ENCODE measurements around the gene ZNF581.

ZNF581 gene

GRCh38 chr19:55620410-55621204 lies 22.8 kb upstream of the ZNF581 start:
- Histone ChIP-seq H3K4me2 (ENCODE audit: low read length) (no peak overlapping the region), H3K9me3 (ENCODE audit: insufficient read depth, low read depth, low read length) (peaks cover 11% of the 10 kb centered on the region), H3K36me3 (ENCODE audit: control insufficient read depth in 1 of 2, insufficient read depth in 2 of 2, low read length in 2 of 2) (peaks cover 29 to 35% of the 10 kb centered on the region in 2 experiments), H3K27ac (ENCODE audit: low read depth, low read length) (no peak overlapping the region), H3K14ac (ENCODE audit: low read length) (no peak overlapping the region), H2AFZ (ENCODE audit: insufficient read depth, low read length, poor library complexity) (no peak overlapping the region), H3K27me3 (ENCODE audit: insufficient read depth, low read length) (no peaks in the 10 kb centered on the region), H2AK5ac (ENCODE audit: low read length) (no peak overlapping the region), H4K8ac (ENCODE audit: low read depth, low read length) (no peak overlapping the region), H3K4me3 (ENCODE audit: low read depth, low read length) (no peak overlapping the region), H2BK12ac (ENCODE audit: low read length) (no peak overlapping the region), H4K91ac (ENCODE audit: low read depth, low read length) (no peak overlapping the region), H3K23ac (ENCODE audit: low read length) (no peak overlapping the region), H2BK120ac (ENCODE audit: insufficient read depth, low read length, poor library complexity) (no peak overlapping the region), H3K79me2 (ENCODE audit: control insufficient read depth, insufficient read depth, low read length, poor library complexity) (peaks cover 5% of the 10 kb centered on the region), H3K4me1 (ENCODE audit: control insufficient read depth in 1 of 2, insufficient read depth in 2 of 2, low read length in 2 of 2) (peaks cover 3% of the 10 kb centered on the region in 2 experiments), H3K79me1 (ENCODE audit: low read length) (peaks cover 5% of the 10 kb centered on the region), H2BK5ac (ENCODE audit: low read depth, low read length, poor library complexity) (no peak overlapping the region), H4K12ac (ENCODE audit: low read depth, low read length) (no peak overlapping the region), H3K4ac (ENCODE audit: low read depth, low read length) (no peak overlapping the region), H3K18ac (ENCODE audit: low read length) (no peak overlapping the region), H3K9ac (ENCODE audit: low read length) (no peak overlapping the region)
- WGBS (ENCODE audit: extremely low coverage, insufficient coverage, insufficient read length) = no CpG with 5 or more reads among the region's 12 CpGs
- DNase-seq = no peak

GRCh38 chr19:55621205-55621672 lies 22.2 kb upstream of the ZNF581 start:
- Histone ChIP-seq H2BK120ac (ENCODE audit: insufficient read depth, low read length, poor library complexity) (no peak overlapping the region), H2BK12ac (ENCODE audit: low read length) (no peak overlapping the region), H2BK5ac (ENCODE audit: low read depth, low read length, poor library complexity) (no peak overlapping the region), H3K36me3 (ENCODE audit: control insufficient read depth in 1 of 2, insufficient read depth in 2 of 2, low read length in 2 of 2) (peaks cover 23 to 29% of the 10 kb centered on the region in 2 experiments), H2AK5ac (ENCODE audit: low read length) (no peak overlapping the region), H3K9ac (ENCODE audit: low read length) (no peak overlapping the region), H3K18ac (ENCODE audit: low read length) (no peak overlapping the region), H3K4me1 (ENCODE audit: control insufficient read depth in 1 of 2, insufficient read depth in 2 of 2, low read length in 2 of 2) (peaks cover 3% of the 10 kb centered on the region in 2 experiments), H3K4me3 (ENCODE audit: low read depth, low read length) (no peak overlapping the region), H3K27ac (ENCODE audit: low read depth, low read length) (no peak overlapping the region), H4K91ac (ENCODE audit: low read depth, low read length) (no peak overlapping the region), H3K27me3 (ENCODE audit: insufficient read depth, low read length) (no peaks in the 10 kb centered on the region), H3K79me1 (ENCODE audit: low read length) (peaks cover 5% of the 10 kb centered on the region), H3K23ac (ENCODE audit: low read length) (no peak overlapping the region), H3K14ac (ENCODE audit: low read length) (no peak overlapping the region), H4K12ac (ENCODE audit: low read depth, low read length) (no peak overlapping the region), H3K9me3 (ENCODE audit: insufficient read depth, low read depth, low read length) (peaks cover 9% of the 10 kb centered on the region), H4K8ac (ENCODE audit: low read depth, low read length) (no peak overlapping the region), H2AFZ (ENCODE audit: insufficient read depth, low read length, poor library complexity) (no peak overlapping the region), H3K79me2 (ENCODE audit: control insufficient read depth, insufficient read depth, low read length, poor library complexity) (peaks cover 5% of the 10 kb centered on the region), H3K4ac (ENCODE audit: low read depth, low read length) (no peak overlapping the region), H3K4me2 (ENCODE audit: low read length) (no peak overlapping the region)
- DNase-seq = no peak
- no CpG with 5 or more reads among the region's 9 CpGs for WGBS (ENCODE audit: extremely low coverage, insufficient coverage, insufficient read length)

GRCh38 chr19:55621673-55622231 lies 21.7 kb upstream of the ZNF581 start:
- H3K9ac ChIP-seq (ENCODE audit: low read length) = no peak overlapping the region
- DNase-seq = no peak
- no peaks in the 10 kb centered on the region for H3K27me3 ChIP-seq (ENCODE audit: insufficient read depth, low read length)
- no peak overlapping the region for H4K12ac ChIP-seq (ENCODE audit: low read depth, low read length)
- no peak overlapping the region for H3K27ac ChIP-seq (ENCODE audit: low read depth, low read length)
- H2BK120ac ChIP-seq (ENCODE audit: insufficient read depth, low read length, poor library complexity) = no peak overlapping the region
- H3K36me3 ChIP-seq (ENCODE audit: control insufficient read depth in 1 of 2, insufficient read depth in 2 of 2, low read length in 2 of 2) = peaks cover 18 to 24% of the 10 kb centered on the region in 2 experiments
- no CpG with 5 or more reads among the region's 55 CpGs for WGBS (ENCODE audit: extremely low coverage, insufficient coverage, insufficient read length)
- no peak overlapping the region for H3K14ac ChIP-seq (ENCODE audit: low read length)
- H3K4ac ChIP-seq (ENCODE audit: low read depth, low read length) = no peak overlapping the region
- no peak overlapping the region for H4K8ac ChIP-seq (ENCODE audit: low read depth, low read length)
- H2BK12ac ChIP-seq (ENCODE audit: low read length) = no peak overlapping the region
- peaks cover 5% of the 10 kb centered on the region for H3K79me2 ChIP-seq (ENCODE audit: control insufficient read depth, insufficient read depth, low read length, poor library complexity)
- H4K91ac ChIP-seq (ENCODE audit: low read depth, low read length) = no peak overlapping the region
- no peak overlapping the region for H2BK5ac ChIP-seq (ENCODE audit: low read depth, low read length, poor library complexity)
- no peak overlapping the region for H2AK5ac ChIP-seq (ENCODE audit: low read length)
- peaks cover 8% of the 10 kb centered on the region for H3K9me3 ChIP-seq (ENCODE audit: insufficient read depth, low read depth, low read length)
- H2AFZ ChIP-seq (ENCODE audit: insufficient read depth, low read length, poor library complexity) = no peak overlapping the region
- peaks cover 3% of the 10 kb centered on the region in 2 experiments for H3K4me1 ChIP-seq (ENCODE audit: control insufficient read depth in 1 of 2, insufficient read depth in 2 of 2, low read length in 2 of 2)
- no peak overlapping the region for H3K4me3 ChIP-seq (ENCODE audit: low read depth, low read length)
- H3K18ac ChIP-seq (ENCODE audit: low read length) = no peak overlapping the region
- H3K23ac ChIP-seq (ENCODE audit: low read length) = no peak overlapping the region
- H3K79me1 ChIP-seq (ENCODE audit: low read length) = peaks cover 5% of the 10 kb centered on the region
- H3K4me2 ChIP-seq (ENCODE audit: low read length) = no peak overlapping the region

GRCh38 chr19:55622242-55622969 lies 21.0 kb upstream of the ZNF581 start:
- WGBS (ENCODE audit: extremely low coverage, insufficient coverage, insufficient read length) = no CpG with 5 or more reads among the region's 40 CpGs
- DNase-seq = no peak
- H4K8ac ChIP-seq (ENCODE audit: low read depth, low read length) = no peak overlapping the region
- H3K4me3 ChIP-seq (ENCODE audit: low read depth, low read length) = no peak overlapping the region
- no peak overlapping the region for H4K91ac ChIP-seq (ENCODE audit: low read depth, low read length)
- H3K79me1 ChIP-seq (ENCODE audit: low read length) = peaks cover 5% of the 10 kb centered on the region
- H3K14ac ChIP-seq (ENCODE audit: low read length) = no peak overlapping the region
- peaks cover 12 to 19% of the 10 kb centered on the region in 2 experiments for H3K36me3 ChIP-seq (ENCODE audit: control insufficient read depth in 1 of 2, insufficient read depth in 2 of 2, low read length in 2 of 2)
- H3K27ac ChIP-seq (ENCODE audit: low read depth, low read length) = no peak overlapping the region
- no peak overlapping the region for H2AK5ac ChIP-seq (ENCODE audit: low read length)
- no peak overlapping the region for H3K9ac ChIP-seq (ENCODE audit: low read length)
- H4K12ac ChIP-seq (ENCODE audit: low read depth, low read length) = no peak overlapping the region
- no peaks in the 10 kb centered on the region for H3K27me3 ChIP-seq (ENCODE audit: insufficient read depth, low read length)
- no peak overlapping the region for H2AFZ ChIP-seq (ENCODE audit: insufficient read depth, low read length, poor library complexity)
- H3K4ac ChIP-seq (ENCODE audit: low read depth, low read length) = no peak overlapping the region
- H3K4me2 ChIP-seq (ENCODE audit: low read length) = no peak overlapping the region
- H3K23ac ChIP-seq (ENCODE audit: low read length) = no peak overlapping the region
- peaks cover 5% of the 10 kb centered on the region for H3K79me2 ChIP-seq (ENCODE audit: control insufficient read depth, insufficient read depth, low read length, poor library complexity)
- H3K4me1 ChIP-seq (ENCODE audit: control insufficient read depth in 1 of 2, insufficient read depth in 2 of 2, low read length in 2 of 2) = peaks cover 3% of the 10 kb centered on the region in 2 experiments
- no peak overlapping the region for H2BK5ac ChIP-seq (ENCODE audit: low read depth, low read length, poor library complexity)
- peaks cover 7% of the 10 kb centered on the region for H3K9me3 ChIP-seq (ENCODE audit: insufficient read depth, low read depth, low read length)
- no peak overlapping the region for H3K18ac ChIP-seq (ENCODE audit: low read length)
- H2BK120ac ChIP-seq (ENCODE audit: insufficient read depth, low read length, poor library complexity) = no peak overlapping the region
- no peak overlapping the region for H2BK12ac ChIP-seq (ENCODE audit: low read length)
